ENCODE measurements around the gene GAS7.
"Not testable (repeated sequence)": the region's sequence is repeated elsewhere in the genome, so short reads cannot be mapped to it uniquely, and the experiment has no call there.

Gene GAS7

DNA sequence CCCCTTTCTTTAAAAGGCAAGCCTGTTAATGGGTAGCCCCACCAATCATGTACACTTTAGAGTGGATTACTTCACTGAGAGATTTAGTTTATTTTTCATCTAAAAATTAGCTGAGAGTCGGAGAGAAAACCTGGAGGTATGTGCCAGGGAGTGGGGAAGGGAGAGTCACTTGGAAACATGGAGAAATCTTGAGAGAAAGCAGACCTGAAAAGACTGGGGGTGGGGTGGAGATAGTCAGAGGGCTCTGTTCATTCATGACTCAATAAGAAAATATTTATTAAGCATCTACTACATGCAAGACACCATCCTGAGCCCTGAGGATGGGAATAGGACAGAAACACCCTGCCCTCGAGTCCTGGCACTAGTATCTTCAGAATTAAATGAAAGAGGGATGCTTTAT, 265.9 kb downstream of the GAS7 start:
- no peak for DNase-seq

DNA sequence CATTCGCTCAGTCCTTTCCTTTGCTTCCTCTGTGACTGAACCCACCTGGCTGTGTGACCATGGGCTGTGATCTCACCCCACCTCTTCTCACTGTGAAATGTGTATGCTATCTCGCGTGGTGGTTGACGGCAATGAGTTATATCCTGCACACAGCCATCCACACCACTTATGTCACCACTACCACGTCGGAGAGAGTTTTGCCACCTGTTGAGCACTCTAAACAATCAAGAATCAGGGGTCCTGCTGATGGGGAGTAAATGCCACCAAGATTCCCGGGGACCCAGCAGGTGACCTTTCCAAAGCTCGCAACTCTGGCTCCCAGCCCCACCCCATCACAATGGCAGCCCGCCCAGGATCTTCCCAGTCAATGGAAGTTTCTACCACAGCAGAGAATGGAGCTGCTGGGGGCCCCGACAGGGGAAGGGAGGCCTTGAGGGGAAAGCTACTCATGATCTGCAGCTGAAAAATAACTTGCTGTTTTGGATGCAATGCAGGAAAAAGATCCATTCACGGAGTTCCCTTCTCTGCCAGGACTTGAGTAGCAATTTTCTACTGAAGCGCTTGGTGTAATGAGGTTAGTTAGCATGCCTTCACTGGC, 267.2 kb downstream of the GAS7 start:
- DNase-seq, result no peak

DNA sequence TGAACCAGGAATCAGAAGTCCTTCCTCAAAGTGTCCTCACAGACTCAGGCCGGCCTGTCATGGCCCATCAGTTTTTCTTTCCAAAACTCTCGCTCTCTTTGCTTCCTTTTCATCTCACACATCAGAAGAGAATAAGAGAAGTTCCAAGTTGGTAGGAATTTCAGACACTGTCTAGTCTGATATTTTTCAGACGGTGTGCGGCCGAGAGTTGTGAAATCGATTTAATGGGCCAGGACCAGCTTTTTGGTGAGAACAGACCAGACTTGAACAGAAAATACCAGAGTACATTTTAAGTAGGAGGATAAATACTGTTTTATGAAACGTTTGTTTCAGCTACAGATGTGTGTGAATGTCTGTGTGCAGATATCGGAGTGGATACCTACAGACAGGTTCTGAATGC, 268.5 kb downstream of the GAS7 start:
- no peak for DNase-seq

DNA sequence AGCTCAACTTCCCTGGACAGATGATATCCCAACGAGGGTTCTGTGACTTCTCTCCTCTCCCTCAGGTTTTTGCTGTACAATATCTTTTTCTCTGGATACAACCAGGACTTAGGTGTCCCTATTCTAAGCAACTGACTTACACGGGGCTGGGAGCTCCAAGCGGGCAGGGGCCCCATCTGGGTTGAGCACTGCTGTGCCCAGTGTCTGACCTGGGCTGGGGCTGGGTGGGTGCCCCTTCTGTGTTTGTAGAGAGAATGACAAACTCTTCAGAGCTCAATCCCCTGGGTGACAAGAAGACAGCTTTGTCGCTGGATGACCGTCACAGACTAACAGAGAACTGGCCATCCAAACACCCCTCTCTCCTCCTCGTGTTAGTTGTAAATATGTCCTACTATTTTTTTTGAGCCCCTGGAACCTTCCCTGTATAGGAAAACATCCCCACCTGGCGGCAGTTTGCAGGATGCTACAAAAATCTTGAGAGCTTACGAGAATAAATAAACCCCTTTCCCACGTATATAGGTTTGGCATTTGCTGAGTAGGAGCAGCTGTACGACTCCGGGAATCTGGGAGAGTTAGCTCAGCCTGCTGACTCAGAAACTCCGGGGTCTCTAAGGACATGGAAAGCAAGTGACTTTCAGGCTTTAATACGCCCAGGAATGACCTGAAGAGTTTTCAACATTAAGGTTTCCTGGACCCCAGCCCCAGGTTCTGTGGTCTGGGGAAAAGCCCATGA, 269.6 kb downstream of the GAS7 start:
- no peak for DNase-seq

DNA sequence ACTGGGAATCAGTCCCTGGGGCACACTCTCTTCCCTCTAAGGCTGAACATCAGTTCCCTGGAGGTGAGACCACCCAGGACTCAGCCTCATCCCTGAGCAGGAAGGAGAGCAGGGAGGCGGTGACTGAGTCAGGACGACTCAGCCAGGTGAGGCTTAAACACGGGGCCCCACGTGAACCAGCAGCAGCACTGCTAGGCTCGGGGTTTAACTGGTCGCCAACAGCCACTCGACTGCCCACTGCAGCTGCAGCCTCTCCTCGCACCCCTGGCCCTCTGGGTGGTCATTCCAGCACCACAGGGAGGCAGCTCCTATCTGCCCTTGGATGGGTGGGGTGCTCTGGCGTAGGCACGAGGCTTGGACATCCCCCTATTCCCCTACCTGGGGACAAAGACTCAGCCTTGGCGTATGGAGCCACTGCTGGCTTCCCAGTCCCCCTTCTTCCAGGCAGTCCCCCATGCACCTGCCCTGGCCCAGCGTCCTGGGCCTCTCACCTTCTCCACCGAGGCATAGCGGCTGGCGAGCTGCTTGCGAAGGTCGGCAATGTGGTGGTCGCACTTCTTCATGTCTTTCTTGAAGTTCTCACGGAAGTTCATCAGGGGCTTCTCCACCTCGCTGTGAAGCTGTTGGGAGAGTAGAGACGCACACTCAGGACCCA, 272.1 kb downstream of the GAS7 start:
- DNase-seq, result no peak

DNA sequence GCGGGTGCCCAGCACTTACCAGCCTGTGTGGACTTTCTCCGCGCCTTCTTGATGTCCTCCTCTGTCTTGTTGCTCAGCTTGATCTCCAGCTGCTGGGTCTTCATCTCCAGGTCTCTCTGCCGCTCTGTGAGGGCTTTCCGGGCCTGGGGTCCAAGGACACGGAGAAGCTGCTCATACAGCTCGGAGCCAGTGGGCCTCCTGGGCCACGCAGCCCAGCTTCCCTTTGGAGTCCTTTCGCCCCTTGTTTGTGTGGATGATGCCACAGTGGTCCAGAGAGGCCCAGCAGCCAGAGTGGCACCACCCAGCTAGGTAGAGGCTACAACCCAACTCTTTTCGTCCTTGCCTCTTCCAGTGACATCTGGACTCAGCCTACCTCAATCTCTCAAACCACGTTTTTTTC, 272.9 kb downstream of the GAS7 start:
- no peak for DNase-seq

DNA sequence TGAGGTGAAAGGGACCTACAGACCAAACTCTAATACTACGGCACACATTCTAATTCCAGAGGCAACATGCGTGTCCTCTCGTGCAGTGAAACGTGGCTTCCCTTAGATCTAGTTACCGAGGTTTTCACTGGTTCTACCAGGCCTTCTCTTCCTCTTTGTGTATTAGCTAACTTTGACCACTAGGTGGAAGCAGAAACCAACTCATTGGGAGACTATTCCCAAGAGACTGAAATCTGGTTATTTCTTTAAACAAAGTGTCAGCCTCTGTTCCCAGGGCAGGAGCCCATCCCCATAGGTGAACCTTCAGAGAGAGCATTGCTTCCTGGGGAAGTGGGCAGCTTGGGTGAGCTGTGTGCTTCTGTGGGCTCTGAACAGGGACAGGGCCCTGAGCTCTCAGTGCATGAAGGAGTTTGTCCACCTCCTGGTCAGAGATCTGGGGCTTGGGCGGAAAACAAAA, 273.6 kb downstream of the GAS7 start:
- no peak for DNase-seq

DNA sequence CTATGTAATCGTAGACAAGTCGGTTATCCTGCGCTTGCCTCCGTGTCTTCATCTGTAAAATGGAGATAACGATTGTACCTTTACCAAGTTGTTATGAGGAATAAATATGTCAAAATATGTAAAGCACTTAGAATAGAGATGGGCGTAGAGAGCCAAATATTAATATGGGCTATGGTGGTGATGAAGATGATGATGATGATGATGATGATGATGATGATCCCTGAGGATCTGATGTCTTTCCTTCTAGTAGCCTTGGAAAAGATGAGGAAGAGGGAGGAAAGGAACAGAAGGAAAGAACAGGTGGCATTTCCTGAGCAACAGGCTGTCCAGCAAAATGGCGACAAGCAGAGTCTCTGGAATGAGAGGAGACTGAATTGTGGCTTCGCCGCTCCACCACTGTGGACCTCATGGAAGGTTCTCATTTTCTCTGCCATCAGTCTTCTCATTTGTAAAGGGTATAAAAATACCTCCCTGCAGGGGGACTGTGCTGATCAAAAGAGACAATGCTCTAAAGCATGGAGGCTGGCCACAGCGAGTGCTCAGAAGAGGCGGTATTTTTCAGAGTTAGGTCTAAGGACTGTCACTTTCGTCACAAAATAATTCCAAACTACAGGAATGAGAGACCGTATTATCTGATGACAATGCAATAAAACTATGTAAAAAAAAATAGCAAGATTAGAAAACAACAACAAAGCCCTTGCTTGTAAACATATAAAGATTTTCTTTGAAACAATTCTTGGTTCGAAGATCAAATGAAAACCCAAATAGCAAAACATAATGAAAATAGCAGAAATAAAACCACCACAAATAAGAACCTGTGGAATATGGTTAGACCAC, 276.2 kb downstream of the GAS7 start:
- DNase-seq, result no peak

DNA sequence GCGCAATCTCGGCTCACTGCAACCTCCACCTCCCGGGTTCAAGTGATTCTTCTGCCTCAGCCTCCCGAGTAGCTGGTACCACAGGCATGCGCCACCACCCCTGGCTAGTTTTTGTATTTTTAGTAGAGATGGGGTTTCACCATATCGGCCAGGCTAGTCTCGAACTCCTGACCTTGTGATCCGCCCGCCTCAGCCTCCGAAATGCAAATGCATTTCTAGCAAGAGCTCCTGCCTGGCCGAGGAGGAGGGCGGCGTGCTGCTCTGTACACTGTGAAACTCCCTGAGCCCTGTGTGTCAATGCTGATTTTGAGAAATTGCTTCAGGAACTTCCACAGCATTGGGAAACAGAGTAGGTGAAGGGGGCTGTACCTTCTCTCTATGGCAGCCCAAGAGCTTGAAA, 277.2 kb downstream of the GAS7 start:
- not testable (repeated sequence) for DNase-seq

DNA sequence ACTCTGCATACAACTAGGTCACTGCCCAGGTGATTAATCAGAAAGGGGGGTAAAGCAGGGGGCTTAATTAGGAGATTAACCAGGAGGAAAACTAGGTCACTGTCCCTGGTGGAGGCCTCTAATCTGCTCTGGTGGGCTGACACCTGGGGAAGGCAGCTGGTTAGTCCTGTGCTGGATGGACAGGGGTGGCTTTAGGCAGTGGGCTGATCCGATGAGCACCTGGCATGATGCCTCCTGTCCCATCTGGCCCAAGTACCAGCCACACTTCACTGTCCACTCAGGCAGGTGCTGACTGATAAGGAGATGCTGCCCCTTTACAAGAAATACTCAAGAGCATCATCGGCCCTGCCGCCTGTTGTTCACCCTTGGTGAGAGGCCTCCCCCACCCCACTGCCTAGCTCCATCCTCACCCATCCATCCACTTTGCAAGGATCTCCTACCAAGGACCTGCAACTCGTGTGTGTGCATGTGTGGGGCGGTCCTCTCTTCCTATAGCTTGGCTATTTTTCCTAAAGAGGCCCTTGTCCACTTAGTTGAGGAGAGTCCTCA, 279.5 kb downstream of the GAS7 start:
- DNase-seq, result no peak

DNA sequence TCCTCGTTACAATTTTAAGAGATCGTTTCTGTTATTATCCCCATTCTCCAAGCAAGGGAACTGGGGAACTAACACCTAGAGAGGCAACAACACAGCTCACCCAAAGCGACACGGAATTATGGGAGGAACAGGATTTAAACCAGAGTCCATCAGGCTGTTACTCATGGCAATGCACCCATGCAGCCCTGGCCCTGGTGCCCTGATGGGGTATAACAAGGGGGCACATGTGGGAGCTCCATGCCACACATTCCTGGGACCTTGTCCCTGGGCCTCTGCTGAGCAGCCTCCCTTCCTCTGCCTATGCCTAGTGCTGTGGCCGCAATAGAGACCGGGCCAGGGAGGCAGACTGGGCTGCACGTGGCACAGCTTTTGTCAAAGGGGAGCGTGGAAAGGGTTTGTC, 280.1 kb downstream of the GAS7 start:
- DNase-seq, result no peak

DNA sequence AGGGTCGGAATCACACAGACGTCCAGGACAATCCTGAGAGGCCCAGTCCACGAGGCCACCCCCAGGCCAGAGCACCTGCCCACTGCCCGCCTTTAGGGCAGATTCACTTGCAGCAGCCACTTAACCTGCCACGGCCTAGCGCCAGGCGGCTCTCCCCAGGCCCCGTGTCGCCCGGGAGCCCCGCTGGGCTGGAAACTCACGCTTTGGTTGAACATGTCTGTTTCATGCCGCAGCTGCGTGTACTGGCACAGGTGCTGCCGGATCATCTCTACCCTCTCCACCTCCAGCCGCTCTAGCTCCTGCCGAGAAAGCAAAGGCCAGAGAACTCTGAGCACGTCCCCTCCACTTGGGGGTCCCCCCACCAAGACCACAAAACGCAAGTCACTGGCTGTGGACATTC, 280.6 kb downstream of the GAS7 start:
- DNase-seq, result no peak

DNA sequence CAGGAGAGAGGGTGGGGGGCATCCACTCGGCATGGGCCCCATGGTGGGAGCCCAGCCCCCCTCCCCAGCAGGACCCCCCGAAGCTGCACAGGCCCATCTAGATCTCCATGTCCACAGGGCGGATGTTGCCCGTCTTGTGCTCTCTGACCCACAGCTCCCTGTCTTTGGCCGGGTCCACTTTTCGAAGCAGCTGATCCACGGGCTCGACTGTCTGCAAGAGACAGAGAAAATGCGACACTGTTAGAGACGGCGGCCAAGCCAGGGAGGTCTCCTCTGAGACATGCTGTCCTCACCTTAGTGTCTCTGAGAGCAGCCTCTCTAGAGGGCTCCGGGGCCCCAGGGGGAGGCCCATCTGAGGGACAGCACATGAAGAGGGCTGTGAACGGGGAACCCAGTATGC, 281.3 kb downstream of the GAS7 start:
- DNase-seq, result no peak

DNA sequence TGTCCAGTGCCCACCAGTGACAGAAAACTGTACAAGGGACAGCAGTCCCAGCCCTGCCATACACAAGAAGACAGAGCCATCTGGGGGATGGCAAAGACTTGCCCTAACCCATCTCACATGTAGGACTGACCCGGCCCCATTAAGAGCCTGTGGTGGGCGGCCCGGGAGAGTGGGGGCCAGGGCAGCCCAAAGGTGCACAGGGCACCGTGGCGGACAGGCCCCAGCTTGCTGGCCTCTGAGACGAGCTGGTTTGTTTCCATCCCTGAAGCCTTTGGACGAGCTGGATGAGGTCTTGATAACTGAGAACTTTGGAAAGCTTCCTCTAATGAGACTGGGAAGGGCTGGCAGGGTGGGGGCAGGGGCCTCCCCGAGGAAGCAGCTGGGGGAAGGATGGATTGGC, 282.3 kb downstream of the GAS7 start:
- no peak for DNase-seq

DNA sequence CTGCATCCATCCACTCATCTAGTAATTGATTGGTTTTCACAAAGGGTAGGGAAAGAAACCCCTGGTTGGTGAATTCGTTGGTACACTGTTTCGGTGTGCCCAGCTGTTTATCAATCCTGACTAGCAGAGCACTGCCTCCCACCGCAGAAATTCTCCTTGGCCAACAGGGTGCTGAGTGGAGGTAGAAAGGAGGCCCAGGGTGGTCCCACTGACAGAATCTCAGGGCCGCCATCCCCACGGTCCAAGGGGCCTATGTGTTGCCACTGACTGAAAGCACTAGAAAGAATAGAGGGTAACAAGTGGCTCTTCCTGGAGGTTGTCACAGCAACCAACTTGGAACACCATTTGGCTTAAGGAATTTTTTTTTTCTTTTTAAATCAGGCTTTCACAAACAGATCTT, 284.9 kb downstream of the GAS7 start:
- no peak for DNase-seq

DNA sequence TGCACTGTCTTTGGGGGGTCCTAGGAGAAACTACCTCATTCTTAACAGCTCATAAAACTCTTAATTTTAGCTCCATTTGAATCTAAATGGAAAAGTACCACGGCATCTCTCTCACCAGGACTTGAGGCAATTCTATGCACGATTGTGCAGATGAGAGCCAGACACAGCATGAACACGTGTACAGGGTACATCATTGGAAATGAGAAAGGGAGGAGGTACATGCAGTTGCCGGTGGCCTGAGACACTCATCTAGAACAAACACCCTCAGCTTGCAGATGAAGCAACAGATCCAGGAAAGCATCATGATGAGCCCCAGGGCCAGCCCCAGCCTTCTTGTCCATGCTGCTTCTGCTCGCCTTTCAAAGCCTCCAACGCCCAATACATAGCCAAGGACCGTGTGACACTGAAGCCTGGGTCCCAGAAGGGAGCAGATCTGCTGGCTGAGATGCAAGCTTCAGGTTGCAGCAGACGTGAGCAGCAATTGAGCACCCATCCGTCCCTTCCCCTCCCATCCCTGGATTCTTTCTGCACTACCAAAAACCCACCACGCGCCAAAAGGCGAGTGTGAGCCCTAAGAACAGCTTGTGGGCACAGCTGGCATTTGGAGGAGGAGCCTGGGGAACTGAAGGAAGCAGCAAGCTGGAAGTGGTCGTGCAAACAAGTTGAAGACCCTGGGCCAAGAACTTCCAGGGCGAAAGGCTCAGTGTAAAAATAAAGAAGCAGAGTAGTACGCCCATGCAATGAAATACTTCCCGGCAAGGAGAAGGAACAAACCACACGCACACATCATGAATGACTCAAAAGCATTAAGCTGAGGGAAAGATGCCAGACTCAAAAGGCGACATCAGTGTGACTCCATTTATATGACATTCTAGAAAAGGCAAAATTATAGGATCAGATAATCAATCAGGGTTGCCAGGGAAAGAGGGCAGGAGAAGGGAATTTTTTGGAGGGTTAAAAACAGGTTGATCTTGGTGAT, 286.0 kb downstream of the GAS7 start:
- DNase-seq, result no peak

DNA sequence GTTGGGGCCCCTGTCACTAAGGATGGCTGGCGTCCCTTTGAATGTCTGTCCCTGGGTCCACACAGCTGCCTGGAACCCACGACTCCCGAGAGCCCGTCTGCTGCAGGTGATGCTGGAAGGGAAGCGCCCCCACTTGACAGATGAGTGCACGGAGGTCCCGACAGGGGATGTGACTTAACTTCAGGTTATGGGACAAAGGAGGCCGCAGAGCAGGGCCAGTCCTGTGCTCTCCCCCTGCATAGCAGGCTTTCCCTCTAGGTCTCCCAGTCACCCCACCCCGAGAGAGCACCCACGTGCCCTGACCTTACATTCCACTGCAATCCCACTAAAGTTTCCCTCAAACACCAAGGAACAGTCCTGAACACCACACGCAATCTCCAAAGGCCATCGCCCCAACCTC, 287.3 kb downstream of the GAS7 start:
- DNase-seq, result no peak

DNA sequence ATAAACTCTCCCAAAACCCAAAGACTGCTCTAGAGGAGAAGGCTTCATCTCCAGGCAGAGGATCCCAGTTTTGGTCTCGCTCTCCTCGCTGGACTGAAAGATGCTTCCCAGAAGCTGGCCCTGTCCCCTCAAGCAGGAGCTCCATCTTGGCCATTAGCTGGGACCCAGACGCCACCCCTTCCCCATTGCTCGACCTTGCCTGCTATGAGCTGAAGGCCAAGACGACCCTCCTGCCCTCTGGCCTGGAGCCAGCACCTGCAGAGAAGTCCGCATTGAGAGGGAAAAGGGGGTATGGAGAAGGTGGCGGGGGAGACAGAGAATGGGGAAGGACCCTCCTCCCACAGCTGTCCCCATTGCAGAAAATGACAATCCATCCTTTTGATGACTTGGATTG, 289.8 kb downstream of the GAS7 start:
- DNase-seq, result no peak

DNA sequence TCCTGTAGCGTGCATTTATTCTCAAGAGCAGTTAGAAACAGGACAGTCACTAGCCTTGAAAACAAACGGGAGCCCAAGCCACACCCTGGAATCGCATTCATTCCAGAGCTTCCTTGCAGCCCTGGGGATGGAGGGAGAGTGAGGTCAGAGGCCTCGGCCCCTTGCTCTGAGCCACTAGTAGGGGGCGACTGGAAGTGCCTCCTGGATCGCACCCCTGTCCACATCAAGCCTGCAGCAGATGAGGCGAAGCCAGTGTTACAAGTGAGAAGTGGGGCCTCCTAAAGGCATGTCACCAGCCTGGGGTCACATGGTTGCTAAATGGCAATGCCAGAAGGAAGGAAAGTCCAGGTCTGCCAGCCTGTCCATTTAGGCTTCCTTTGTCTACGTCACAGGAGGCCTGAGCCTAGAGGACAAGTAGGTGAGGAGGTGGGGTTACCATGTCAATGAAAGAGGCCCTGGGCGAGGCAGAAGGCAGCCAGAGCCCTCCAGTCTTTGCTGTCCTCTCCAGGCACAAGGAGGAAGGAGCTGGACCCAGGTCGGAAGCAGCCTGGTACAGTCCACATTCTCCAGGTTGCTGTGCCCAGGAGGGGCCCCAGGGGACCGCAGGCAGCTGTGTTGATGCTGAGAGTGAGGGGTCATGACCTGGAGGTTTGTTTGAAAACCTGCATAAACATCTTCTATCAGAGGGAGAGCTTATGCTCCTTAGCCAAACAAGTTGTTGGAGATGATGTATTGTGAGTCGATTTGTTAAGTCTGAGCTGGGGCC, 290.3 kb downstream of the GAS7 start:
- no peak for DNase-seq

DNA sequence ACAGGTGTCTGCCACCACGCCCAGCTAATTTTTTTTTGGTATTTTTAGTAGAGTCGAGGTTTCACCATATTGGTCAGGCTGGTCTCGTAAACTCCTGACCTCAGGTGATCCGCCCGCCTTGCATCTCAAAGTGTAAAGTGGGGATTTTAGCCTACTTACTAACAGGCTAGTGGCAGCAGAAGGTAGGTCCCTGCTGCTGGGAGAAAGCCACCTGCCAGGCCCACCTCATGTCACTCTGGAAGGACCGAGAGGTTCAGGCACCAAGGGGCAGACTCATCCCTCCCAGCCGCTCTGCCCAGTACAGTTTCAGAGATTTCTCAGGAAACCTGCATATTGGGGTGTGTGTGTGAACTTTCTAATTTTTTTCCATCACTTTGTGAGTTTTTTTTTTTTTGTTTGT, 291.3 kb downstream of the GAS7 start:
- DNase-seq, result no peak

DNA sequence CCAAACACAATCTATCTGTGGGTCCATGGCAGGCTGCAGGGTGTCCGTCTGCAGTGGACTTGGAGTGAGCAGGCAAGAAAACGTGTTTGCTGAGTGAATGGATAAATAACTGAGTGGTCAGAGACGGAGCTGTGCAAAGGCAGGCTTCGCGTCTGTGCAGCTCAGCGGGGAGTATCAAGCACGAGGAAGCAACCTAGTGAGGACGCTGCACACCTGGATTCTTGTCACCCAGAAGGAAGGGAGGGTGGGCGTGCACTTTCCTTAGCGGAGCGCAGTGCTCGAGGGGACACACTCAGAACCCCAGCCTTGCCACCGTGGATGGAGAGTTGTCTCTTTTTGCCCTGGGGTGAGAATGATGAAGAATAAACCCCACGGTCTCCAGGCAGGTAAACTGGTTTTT, 291.8 kb downstream of the GAS7 start:
- DNase-seq, result no peak

All from activated CD4-positive, alpha-beta T cell treated with anti-CD3 and anti-CD28 coated beads, Interleukin-2, amount 50 U/mL, for 1 hour (primary cell).